ENCODE data around the gene PHACTR1. TPM values are rescaled to one million over a fixed set of nuclear protein-coding genes. Genes with fewer than 3 reads are reported as not detected.

PHACTR1 gene
- total RNA-seq, 1 donor, result 0.43 TPM

DNA sequence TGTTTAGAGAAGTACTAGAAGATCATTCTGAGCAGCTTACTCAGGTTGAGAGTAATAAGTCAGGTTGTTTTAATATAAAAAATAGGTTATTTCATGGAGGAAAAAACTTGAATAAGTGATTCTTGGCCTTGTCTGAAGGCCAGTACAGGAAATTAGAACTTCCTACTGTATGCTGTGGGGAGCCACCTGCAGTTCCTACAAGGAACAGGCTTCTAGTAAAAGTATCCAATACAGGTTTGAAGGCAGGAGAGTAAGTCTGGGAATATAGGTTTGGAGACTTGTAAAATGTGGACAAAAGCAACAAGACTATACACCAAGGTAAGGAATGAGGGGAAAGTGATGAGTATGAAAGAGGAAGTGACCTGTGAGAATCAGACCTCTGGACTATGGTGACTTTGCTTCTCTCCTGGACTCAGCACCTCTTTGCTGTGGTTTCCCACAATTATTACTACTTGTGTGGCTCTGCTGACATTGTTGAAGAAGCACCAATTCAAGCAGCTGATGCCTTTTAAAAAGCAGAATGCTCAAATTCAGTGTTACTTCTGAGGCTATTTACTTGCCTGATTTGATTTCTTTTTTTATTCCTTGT lies 333.2 kb downstream of the PHACTR1 start:
- H3K4me3 ChIP-seq (ENCODE audit: low read depth, low read length), result no peak overlapping the region
- TF ChIP-seq, protein P1, sequence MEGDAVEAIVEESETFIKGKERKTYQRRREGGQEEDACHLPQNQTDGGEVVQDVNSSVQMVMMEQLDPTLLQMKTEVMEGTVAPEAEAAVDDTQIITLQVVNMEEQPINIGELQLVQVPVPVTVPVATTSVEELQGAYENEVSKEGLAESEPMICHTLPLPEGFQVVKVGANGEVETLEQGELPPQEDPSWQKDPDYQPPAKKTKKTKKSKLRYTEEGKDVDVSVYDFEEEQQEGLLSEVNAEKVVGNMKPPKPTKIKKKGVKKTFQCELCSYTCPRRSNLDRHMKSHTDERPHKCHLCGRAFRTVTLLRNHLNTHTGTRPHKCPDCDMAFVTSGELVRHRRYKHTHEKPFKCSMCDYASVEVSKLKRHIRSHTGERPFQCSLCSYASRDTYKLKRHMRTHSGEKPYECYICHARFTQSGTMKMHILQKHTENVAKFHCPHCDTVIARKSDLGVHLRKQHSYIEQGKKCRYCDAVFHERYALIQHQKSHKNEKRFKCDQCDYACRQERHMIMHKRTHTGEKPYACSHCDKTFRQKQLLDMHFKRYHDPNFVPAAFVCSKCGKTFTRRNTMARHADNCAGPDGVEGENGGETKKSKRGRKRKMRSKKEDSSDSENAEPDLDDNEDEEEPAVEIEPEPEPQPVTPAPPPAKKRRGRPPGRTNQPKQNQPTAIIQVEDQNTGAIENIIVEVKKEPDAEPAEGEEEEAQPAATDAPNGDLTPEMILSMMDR (IDR thresholded peaks at IDR 0.05; ENCODE audit: insufficient read depth, low read depth, low read length), result no peak
- DNase-seq (ENCODE audit: low read depth), result no peak

GRCh38 chr6:13053006-13053461 lies 336.5 kb downstream of the PHACTR1 start:
- TF ChIP-seq, protein P1 (IDR thresholded peaks at IDR 0.05; ENCODE audit: insufficient read depth, low read depth, low read length), result no peak
- H3K4me3 ChIP-seq (ENCODE audit: low read depth, low read length), result no peak overlapping the region
- DNase-seq (ENCODE audit: low read depth), result no peak

DNA sequence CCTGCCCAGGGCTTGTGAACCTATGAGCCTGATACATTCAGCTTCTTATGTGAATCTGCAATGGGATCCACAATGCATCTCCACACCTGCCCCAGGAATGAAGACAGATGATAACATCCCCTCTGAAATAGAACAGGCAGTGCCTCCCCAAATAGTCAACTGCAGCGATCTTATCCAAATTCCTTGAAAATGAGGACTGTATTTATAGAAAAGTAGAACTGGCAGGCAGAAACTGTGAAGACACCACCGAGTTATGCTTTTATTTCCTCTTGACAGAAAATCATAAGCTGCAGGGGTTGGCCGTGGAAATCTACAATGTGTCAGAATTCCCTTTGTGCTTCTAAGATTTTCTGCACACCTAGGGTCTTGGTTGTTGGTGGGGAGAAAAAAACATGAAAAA lies 341.5 kb downstream of the PHACTR1 start:
- no peak for DNase-seq (ENCODE audit: low read depth)
- TF ChIP-seq, protein P1 (IDR thresholded peaks at IDR 0.05; ENCODE audit: insufficient read depth, low read depth, low read length), result no peak

DNA sequence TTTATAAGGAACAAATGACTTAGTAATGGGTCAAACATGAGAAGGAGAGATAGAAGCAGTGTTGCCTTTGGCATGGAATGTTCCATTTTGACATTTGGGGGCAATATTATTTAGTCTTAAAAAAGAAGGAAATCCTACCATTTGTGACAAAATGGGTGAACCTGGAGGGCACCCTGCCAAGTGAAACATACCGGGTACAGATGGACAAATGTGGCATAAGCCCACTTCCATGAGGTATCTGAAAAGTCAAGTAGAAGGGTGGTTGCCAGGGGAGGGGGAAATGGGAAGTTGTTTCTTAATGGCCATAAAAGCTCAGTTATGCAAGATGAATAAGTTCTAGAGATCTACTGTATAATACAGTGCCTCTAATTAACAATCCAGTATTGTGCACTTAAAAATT lies 342.5 kb downstream of the PHACTR1 start:
- TF ChIP-seq, protein P1 (IDR thresholded peaks at IDR 0.05; ENCODE audit: insufficient read depth, low read depth, low read length), result no peak
- no peak overlapping the region for H3K4me3 ChIP-seq (ENCODE audit: low read depth, low read length)
- DNase-seq (ENCODE audit: low read depth), result no peak

More for the DNA sequence above, 341.5 kb downstream of the PHACTR1 start:
- no peak overlapping the region for H3K4me3 ChIP-seq (ENCODE audit: low read depth, low read length)

- no peak overlapping the region for H3K4me3 ChIP-seq (ENCODE audit: low read depth, low read length)
- TF ChIP-seq, protein P1 (IDR thresholded peaks at IDR 0.05; ENCODE audit: insufficient read depth, low read depth, low read length), result no peak
- DNase-seq (ENCODE audit: low read depth), result no peak
These were observed 346.8 kb downstream of the PHACTR1 start for GRCh38 chr6:13063300-13063918.

DNA sequence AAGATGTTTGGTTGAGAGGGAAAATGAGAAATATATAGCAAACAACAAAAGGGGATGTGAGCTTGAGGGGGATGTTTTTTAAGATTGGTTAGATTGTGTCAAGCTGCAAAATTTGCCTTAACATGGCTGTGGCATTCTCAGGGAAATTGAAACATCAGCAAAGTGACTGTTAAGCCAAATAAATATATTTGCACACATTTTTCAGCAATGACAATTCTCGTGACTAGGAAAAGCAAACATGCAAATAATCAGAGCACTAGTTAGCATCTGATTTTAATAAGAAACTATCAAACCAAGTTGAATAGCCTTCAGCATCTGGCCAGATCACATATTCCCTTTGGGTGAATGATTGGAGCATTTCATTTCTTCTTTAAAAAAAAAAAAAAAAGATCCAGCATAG lies 349.0 kb downstream of the PHACTR1 start:
- H3K4me3 ChIP-seq (ENCODE audit: low read depth, low read length), result no peak overlapping the region
- no peak for DNase-seq (ENCODE audit: low read depth)

More for the DNA sequence above, 349.0 kb downstream of the PHACTR1 start:
- TF ChIP-seq, protein P1 (IDR thresholded peaks at IDR 0.05; ENCODE audit: insufficient read depth, low read depth, low read length), result no peak
